ENCODE results near the gene PRRT3. TPM values are rescaled to one million over a fixed set of nuclear protein-coding genes. Genes with fewer than 3 reads are reported as not detected.
A peak's percentile ranks its signal among the peaks of the same experiment; 100 is the strongest.

The PRRT3 gene
- total RNA-seq, result 1.5 TPM

DNA sequence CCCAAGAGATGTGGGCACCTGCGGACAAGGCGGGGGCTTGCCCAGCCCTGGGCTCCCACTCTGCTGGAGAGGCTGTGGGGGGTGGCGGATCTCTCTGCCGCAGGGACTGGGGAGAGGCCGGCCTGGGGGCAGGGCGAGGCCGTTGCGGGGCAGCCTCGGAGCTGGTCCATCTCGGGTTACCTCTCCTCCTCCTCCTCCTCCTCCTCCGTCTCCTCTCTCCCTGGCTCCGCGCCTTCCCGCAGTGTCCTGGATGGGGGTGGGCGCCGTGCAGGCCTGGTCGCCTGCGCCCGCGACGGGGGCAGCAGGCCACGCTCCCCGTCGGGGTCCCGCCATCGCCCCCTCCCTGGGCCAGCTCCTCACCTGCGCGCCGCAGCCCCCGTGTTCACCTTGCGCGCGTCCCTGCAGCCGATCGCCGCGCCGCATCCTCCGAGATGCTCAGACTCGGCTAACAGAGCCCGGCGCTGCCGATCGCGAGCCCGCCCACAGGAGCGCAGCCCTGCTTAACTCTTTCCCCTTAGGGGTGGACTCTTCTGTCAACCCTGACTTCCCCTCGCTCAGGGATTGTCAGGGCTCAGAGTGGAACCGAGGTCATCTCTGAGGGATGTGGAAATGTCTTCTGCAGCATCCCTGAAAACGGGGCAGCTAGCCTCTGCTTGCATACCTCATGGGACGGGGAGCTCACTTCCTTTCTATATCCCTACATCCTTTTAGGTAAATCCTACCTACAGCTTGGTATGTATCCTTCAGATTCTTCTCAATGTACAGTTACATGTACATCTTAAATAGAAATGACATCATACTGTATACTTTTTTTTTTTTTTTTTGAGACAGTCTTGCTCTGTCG is at the start of gene PRRT3:
Gene PRRT3 (minus strand): TSS at position 447 of the 844 bp plus-strand sequence. CDS start 2,293 bp downstream, outside the sequence.
- DNase-seq (ENCODE audit: low spot score) (no peak), ATAC-seq (peak; percentile 41)
- intact Hi-C loops (cut with DNase I), result no loop called here

DNA sequence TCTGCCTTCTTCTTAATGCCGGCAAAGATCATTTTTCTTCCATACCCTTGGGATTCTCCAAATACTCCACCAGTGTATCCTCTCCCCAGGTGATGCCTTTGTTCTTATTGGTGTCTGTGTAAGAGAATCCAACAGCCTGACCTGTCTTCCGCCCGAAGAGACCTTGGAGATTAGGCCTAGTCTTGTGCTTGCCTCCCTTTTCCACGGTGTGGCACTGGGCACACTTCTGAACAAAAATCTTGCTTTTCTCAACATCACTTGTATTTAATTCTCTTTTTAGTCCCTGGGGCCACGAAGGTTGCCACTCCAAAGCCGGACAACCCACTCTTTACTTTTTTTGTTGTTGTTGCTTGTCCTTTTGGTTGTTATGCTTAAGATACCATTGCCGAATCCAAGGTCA is 48.5 kb upstream of the PRRT3 start:
- no peak for DNase-seq (ENCODE audit: low spot score)
- intact Hi-C loops (cut with DNase I), result no loop called here

DNA sequence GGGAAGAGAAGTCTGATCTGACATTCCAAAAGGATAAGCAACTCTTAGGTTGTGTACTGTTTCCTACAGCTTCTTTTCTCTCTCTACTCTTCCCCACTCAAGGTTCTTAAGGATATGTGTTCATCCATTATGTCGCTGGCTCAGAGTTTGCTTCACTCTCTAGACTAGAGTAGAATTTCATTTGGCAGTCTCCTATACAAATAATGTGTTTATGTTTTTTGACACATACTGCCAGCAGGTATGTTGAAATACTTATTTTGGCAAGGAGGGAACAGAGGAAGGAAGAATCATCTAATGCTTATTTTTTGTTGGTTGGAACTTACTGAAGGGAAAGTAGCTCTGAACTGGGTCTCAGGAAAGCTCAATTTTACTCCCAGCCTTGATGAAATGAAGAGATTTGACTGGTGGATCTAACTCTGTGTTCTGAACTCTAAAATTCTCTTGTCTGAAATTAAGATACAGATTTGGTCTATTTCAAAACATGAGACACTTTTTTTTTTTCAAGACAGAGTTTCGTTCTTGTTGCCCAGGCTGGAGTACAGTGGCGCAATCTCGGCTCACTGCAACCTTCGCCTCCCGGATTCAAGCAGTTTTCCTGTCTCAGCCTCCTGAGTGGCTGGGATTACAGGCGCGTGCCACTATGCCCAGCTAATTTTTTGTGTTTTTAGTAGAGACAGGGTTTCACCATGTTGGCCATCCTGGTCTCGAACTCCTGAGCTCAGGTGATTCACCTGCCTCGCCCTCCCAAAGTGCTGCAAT is 42.1 kb upstream of the PRRT3 start:
- DNase-seq (ENCODE audit: low spot score) (no peak), ATAC-seq (peak; percentile 13)
- intact Hi-C loops (cut with DNase I), result no loop called here

More for the DNA sequence above, 48.5 kb upstream of the PRRT3 start:
- ATAC-seq, result no peak

DNA sequence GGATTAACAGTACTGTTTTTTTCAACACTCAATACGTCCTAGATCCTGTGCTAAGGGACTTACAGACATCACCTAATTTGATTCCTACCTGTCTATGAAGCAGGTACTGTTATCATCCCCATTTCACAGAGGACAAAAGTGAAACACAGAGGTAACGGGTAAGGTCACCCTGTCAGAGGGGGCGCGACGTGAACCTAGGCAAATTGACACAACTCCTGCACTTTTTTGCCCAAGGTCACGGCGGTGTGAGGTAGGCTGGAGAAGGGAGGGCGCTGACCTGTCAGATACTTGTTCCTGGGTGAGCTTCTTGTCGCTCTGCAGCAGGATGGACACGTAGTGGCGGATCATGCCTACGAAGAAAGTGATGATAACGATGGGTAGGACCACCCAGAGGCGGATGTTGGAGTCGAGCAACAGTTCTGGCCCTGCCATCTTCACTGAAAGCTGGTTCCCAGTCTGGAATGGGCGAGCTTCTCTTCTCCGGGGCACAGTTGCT is 34.1 kb upstream of the PRRT3 start:
- intact Hi-C loops (cut with DNase I), result no loop called here
- ATAC-seq, result peak; percentile 61

DNA sequence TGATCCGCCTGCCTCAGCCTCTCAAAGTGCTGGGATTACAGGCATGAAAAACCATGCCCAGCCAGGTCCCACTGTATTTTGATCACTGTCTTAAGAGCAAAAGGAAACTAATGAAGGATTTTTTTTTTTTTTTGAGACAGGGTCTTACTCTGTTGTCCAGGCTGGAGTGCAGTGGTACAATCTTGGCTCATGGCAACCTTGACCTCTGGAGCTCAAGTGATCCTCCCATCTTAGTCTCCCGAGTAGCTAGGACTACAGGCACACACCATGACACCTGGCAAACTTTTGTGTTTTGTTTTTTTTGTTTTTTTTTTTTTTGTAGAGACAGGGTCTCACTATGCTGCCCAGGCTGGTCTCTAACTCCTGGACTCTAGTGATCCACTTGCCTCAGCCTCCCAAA is 28.0 kb upstream of the PRRT3 start:
- intact Hi-C loops (cut with DNase I), result no loop called here
- no peak for ATAC-seq

More for the DNA sequence above, 34.1 kb upstream of the PRRT3 start:
- no peak for DNase-seq (ENCODE audit: low spot score)

GRCh38 chr3:9978710-9979305 is 26.6 kb upstream of the PRRT3 start:
- ATAC-seq (no peak), DNase-seq (ENCODE audit: low spot score) (no peak)
- intact Hi-C loops (cut with DNase I), result no loop called here

More for the DNA sequence above, 28.0 kb upstream of the PRRT3 start:
- no peak for DNase-seq (ENCODE audit: low spot score)

DNA sequence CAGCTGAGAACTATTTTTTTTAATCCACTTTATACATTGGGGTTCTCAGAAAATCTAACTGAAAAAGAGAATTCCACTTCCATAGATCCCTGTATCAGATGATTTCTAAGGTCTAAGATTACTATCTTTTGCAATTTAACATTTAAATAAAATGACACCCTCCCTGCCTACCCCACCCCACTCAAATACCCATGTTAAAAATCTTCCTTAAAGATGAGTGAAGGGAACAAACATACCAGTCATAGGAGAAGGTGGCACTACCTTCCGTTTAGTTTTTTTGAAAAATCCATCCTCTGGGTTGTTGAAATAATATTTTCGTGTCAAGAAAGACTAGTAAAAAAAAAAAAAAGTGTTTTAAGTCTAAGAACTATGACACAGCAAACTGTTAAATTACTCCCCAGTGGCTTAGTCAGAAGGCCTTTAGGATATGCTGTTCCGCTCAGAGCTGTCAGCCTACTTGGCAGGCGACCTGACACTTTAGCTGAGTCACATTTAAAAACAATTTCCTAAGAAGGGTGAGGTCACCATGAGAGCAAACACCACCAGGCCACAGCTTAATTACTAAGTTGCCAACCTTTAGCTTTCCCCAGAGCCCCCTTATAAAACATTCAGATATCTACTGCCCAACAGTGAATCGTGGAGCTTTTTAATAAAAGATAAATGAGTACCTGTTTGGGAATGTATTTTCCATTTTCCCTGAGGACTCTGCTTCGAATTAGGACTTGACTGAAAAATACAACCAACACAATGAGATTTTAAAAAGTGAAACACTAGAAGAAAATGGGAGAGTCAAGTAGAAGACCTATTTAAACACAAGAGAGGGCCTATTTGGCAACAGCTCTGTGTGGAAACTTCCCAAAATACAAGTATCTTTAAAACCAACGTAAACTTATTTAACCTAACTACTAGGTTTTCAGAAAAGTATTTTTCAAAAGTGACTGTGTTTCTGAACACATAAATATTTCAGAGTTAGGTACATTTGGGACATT is 24.8 kb upstream of the PRRT3 start:
- DNase-seq (ENCODE audit: low spot score) (no peak), ATAC-seq (peak; percentile 98)
- intact Hi-C loops (cut with DNase I), result no loop called here

- DNase-seq (ENCODE audit: low spot score) (no peak), ATAC-seq (no peak)
- intact Hi-C loops (cut with DNase I), result no loop called here
Measured at GRCh38 chr3:9970020-9970652, 17.9 kb upstream of the PRRT3 start.

DNA sequence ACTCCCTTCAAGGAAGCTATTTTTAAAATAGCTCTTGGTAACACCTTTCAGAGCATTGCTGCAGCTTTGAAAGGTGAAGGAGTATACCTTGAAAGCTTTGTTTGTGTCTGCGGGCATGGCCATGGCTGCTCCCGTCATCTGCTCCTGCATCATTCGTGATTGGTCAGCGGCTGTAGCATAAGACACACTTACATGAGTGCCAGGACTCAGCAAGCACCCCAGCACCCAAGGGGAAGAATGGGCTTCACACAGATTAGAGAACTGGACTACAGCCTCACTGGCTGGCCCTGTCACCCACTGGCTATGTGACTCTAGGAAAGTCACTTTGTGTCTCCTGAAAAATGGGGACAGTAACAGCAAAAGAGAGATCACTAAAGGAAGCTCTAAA is 17.4 kb upstream of the PRRT3 start:
- no peak for DNase-seq (ENCODE audit: low spot score)
- intact Hi-C loops (cut with DNase I), result no loop called here
- ATAC-seq, result no peak

DNA sequence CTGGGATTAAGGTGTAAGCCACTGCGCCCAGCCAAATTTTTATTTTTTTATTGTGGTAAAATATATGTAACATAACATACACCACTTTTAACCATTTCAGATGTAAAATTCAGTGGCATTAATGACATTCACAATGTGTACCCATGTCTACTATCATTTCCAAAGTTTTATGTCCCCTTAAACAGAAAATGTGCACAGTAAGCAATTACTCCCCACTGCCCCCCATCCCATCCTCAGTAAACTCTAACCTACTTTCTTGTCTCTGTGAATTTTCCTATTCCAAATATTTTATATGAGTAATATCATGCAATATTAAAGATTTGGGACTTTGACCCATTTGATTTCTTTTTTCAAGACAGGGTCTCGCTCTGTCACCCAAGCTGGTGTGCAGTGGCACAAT is 14.6 kb upstream of the PRRT3 start:
- intact Hi-C loops (cut with DNase I), result no loop called here
- DNase-seq (ENCODE audit: low spot score) (no peak), ATAC-seq (no peak)

- intact Hi-C loops (cut with DNase I), result no loop called here
- DNase-seq (ENCODE audit: low spot score) (no peak), ATAC-seq (no peak)
Measured at GRCh38 chr3:9965200-9965875, 13.1 kb upstream of the PRRT3 start.

GRCh38 chr3:9957214-9957613 is 5.0 kb upstream of the PRRT3 start:
- peak; percentile 23 for DNase-seq (ENCODE audit: low spot score)
- ATAC-seq, result no peak
- intact Hi-C loops (cut with DNase I), result no loop called here

- ATAC-seq, result peak; percentile 61
- DNase-seq (ENCODE audit: low spot score), result peak; percentile 56
- intact Hi-C loops (cut with DNase I), result no loop called here
Measured at GRCh38 chr3:9955611-9956352, 3.6 kb upstream of the PRRT3 start.

DNA sequence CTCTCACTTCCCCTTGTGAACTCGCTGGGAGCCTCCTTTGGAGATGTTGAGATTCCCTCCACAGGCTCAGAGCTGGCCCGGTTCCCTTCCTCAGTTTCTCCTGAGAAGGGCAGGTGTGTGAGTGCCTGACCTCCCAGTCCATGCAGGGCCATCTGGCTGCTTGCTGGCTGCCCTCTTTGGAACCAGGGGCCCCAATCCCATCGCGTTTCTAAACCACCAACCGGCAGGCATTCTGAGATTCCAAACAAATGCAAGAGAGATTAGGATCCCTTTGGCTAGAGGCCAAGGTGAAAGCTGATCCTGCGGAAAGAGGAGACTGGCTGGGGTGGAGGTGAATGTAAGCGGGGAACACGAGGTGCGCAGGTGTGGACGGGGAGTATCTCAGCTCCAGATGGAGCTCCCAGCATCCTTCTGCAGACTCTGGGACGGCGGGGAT is 2.9 kb upstream of the PRRT3 start:
- ATAC-seq, result no peak
- DNase-seq (ENCODE audit: low spot score), result peak; percentile 47
- intact Hi-C loops (cut with DNase I), result no loop called here

- DNase-seq (ENCODE audit: low spot score) (no peak), ATAC-seq (no peak)
- intact Hi-C loops (cut with DNase I), result no loop called here
Measured at GRCh38 chr3:9951598-9951961, 628 bp downstream of the PRRT3 start.

DNA sequence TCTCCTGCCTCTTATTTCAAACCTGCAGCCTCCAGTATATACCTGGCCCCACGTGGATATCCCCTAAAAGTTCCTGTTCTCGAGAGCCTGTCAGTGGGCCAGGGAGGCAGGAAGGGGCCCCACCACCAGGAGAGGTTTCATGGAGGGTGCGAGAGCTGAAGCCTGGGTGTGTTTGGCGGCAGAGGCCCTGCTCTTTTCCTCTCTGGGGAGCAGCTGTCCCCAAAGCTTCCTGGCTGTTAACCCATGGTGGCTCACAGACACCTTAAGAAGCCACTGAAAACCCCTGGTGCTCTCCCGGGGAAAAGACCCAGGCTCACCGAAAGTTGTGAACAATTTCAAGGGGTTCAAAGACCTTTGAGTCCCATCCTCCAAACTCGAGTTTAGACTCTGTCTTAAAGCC is 1.1 kb downstream of the PRRT3 start:
- DNase-seq (ENCODE audit: low spot score) (no peak), ATAC-seq (no peak)
- intact Hi-C loops (cut with DNase I), result no loop called here

- ATAC-seq (no peak), DNase-seq (ENCODE audit: low spot score) (peak; percentile 47)
- intact Hi-C loops (cut with DNase I), result no loop called here
Measured at GRCh38 chr3:9949626-9950025, 2.6 kb downstream of the PRRT3 start.
